CD4-positive, alpha-beta T cell treated with Interleukin-17A for 1 hour (primary cell): ENCODE data around the gene COLEC12.

Experiments
- DNase-seq: peaks from one replicate; pipeline ENCODE4 v3.0.0-alpha.2; 2020

Gene COLEC12

DNA sequence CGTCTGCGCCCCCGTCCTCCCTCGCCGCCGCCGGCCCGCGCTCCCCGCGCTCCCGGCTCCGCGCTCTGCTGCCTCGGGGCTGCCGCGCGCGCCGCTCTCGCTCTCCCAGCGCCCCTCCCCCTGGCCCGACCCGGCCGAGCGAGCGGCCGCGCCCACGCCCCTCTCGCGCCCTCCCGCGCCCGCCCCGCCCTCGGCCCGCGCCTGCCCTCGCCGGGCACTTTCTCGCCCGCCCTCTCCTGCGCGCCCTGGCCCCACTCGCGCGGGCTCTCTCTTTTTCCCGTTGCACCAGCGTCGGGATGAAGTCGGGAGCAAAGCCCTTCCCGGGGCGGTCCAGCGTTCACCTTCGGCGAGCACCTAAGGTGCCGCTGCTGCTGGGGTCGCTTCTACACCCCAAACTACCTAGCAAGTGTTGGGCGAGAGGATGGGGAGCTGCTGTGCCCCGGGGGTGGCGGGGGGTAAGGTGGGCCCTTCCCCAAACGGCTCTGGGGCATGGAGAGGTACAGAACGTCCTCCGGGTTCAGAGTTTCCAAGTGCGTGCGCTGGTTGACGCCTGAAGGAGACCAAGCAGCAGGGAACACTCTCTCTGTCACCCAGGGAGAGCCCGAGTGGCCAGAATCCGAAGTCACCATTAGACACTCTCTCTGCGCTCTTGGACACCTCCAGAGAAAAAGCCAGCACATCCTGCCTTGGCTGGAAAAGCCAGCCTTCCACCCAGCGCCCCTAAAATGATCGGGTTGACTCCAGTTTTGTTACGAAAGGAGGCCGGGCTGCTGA, at the start of gene COLEC12:
Gene COLEC12, minus strand, starts transcription at position 70 of the 774 bp plus-strand sequence. CDS start 187 bp downstream, outside the sequence.
- no peak for DNase-seq

- DNase-seq, result no peak
Measured at GRCh38 chr18:549967-550366, 49.5 kb upstream of the COLEC12 start.

DNA sequence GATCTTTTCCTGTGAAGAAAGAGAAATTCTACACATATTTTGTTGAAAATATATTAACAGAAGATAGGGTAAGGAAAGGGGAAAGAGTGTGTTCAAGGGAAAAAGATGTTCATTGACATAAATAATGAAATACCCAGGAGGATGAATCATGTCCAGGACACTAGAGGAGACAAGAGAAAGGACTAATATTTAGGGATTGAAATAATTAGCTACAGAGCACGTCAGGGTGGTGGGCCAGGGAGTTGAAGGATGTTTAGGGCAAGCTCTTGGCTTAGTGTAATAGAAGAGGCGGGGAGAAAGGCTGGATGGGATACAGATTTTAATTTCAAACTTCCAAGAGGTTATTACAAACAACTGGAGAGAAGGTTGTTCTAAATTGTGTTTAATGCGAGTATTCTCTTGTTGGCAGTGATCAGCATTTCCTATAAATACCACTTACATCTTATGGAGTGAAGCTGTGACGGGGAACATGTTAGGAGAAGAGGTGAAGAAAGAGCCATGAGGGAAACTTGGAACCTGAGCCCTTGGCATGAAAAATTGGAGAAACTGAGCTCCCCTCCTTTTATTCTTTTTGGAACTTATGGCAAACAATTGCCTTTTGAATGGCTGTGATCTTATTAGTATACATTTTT, 43.1 kb upstream of the COLEC12 start:
- no peak for DNase-seq

DNA sequence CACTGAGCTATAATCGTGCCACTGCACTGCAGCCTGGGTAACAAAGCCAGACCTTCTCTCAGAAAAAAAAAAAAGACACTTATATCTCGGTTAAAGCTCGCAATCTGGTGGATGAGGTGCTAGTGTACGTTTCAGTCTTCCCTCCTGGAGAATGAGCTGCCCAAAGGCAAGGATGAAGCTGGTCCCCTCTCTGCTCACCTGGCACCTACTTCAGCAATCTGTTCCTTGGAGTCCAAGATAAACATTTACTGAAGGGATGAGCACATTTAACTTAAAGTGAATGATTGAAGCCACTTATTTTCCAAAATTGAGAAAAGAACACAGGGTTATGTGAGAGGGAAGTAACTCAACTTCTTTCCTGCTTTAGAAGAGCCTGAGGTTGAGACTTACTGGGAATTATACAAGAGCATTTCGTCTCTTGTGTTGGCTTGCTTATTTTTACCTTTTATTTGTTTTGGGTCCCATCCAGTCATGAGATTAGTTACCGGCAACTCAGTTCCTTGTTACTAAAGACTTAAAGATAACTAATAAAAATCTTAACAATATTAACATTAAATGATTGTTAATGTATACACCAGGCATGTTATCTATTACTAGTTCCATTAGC, 33.6 kb upstream of the COLEC12 start:
- DNase-seq, result no peak

DNA sequence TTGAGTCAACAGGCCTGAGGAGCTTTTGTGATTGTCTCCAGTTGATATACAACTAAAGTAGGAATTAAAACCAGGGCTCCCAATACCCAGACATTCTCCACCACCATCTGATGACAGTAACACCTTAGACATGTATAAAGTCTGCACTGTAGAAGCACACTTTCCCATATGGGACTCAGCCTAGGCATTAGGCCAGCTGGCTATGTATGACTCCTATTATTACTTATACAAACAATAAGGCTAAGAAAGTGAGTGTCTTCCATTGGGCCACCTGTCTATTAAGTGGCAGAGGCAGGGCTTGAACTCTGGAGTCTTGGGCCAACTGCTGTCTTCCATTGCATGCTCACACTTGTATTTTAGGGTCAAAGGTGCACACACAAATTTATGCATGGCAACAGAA, 32.1 kb upstream of the COLEC12 start:
- no peak for DNase-seq

GRCh38 chr18:532018-532417, 31.5 kb upstream of the COLEC12 start:
- no peak for DNase-seq

DNA sequence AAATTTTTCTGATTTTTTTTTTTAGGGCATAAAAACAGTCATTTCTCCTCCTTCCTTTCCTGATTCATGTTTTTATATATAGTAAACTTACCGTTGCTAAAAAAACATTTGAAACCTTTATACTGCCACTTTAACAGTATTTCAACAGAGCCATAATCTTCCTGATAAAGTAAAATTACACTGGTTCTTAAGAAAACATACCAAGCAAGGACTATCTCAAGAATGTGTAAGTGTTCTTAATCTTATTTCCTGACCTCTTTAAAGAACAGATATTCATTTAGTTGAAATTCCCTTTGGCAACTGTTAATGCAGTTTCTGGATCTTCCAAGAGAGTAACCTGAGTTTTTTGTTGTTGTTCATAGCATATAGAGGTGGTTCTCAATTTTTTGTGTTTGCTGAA, 26.6 kb upstream of the COLEC12 start:
- no peak for DNase-seq

DNA sequence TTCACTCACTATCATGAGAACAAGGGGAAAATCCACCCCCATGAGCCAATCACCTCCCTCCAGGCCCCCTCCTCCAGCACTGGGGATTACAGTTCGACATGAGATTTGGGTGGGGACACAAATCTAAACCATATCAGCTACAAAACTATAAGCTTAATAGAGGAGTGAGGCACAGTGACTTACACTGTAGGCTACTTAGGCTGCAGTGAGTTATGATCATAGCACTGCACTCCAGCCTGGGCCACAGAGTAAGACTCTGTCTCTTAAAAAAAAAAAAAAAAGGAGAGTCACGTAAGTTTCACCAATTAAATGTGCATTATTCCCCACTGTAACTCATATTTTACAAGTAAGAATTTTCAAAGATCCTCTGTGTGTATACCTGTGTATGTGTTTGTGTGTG, 26.2 kb upstream of the COLEC12 start:
- no peak for DNase-seq

- DNase-seq, result no peak
Measured at GRCh38 chr18:525036-525797, 24.7 kb upstream of the COLEC12 start.

DNA sequence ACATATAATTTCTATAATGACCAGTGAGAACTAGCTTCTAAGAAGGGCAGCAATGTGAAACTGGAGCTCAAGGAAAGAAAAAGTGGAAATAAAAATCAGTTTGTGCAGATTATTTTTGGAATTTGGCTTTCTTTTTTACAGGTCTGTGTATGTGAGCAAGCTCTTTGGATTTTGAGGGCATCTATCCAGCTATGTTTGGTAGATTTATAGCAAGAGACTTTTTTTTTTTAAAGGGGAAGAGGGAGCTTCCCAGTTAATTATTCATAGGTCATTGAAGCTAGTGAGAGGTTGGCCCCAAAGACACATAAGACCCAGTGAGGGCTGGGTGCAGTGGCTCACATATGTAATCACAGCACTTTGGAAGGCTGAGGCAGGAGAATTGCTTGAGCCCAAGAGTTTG, 24.0 kb upstream of the COLEC12 start:
- no peak for DNase-seq

DNA sequence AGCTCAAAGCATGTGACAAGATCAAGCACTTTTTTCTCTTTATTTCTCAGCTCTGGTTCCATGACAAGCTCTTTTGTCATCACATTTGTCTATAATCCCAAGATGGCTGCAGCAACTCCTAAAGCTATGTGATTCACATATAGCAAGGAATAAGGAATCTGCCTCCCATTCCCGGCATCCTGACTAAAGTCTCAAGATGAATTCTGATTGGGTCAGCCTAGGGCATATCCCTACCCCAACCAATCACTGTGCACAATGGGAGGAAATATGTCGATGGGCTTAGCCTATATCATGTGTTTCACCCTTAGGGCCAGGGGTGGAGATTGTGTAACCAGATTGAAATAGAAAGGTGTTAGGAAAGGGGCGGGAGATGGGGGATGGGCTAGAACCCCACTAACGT, 23.1 kb upstream of the COLEC12 start:
- DNase-seq, result no peak

DNA sequence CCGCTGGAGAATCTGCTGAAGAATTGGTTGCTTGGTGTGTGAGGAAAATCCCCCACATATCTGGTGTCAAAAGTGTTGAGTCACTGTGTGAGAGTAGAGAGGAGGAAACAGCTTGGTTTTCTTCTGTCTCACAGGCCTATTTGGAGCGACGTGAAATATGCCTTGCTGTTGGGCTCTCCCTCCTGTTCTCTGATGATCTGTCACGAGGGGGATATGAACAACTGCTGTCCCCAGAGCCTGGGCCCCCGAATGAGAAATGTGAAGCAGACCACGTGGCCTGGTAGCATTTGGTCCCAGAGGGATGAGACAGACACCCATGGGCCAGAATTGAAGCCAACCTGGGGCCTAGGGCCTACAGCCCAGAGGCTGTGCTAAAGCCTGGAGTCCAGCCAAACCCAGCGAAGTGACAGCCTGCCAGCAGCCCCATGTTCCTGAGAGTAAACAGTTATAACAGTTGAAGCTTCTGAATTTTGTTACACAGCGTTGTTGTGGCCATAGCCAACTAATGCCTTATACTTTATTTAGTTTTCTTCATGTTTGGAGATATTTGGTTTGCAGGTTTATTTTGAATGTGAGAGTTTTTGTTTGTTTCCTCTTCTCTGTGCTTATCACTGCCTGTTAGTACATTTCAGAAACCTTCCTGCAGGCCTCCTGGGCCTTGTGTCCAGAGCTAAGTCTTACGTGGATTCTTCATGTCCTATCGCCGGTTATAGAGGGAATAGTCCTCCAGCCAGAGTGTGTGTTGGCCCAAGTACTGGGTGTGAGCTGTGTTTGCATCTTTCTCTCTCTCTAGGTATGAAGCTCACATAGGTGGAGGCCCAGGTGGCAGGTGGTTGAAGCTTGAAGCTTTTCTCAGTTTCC, 18.7 kb upstream of the COLEC12 start:
- DNase-seq, result no peak

- DNase-seq, result no peak
Measured at GRCh38 chr18:518081-518480, 17.6 kb upstream of the COLEC12 start.

- no peak for DNase-seq
Measured at GRCh38 chr18:515838-516237, 15.3 kb upstream of the COLEC12 start.

DNA sequence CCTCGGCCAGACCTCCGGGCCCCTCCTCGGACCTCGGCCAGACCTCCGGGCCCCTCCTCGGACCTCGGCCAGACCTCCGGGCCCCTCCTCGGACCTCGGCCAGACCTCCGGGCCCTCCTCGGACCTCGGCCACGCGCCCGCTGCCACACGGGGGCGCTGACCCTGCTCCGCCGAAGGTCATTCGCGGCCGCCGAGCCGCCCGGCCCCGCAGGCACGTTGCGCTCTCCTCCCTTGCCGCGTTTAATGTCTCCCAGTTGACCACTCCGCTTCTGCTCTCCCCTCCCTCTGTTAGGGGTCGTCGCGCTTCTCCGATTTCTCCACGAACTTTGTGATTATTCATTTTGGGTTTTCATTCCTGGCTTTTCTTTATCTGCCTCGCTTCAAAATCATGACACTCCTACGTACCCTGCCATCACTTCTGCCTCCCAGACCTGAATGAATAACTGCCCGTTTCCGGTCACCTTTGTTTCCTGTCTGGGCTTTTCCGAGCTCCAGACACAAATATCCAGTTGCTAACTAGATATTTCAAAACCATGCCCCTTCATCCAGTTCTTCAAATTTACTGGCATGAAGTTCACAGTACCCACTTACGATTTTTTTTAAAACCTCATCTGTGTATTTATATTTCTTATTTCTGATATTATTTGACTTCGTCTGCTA, 14.8 kb upstream of the COLEC12 start:
- DNase-seq, result no peak

- no peak for DNase-seq
Measured at GRCh38 chr18:513826-514530, 13.5 kb upstream of the COLEC12 start.

GRCh38 chr18:512957-513356, 12.5 kb upstream of the COLEC12 start:
- DNase-seq, result no peak

GRCh38 chr18:508835-509234, 8.3 kb upstream of the COLEC12 start:
- DNase-seq, result no peak

DNA sequence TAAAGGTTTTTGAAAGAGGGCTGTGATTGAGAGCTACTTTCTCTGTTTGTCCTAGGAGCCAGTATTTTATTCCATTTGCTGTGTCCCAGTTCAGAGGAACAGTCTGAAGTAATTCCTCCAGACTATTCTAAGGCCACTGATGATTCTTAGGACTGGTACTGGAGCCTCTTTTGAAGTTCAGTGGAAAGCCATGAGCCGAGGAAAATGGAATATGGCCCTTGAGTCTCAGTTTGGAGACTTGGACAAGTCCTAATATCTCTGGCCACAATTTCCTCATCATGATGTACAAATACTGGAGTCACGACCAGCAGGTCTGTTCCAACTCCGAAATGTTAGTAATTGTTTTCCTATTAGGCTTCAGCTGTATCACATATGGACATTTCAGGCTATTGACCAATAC, 7.1 kb upstream of the COLEC12 start:
- DNase-seq, result no peak

DNA sequence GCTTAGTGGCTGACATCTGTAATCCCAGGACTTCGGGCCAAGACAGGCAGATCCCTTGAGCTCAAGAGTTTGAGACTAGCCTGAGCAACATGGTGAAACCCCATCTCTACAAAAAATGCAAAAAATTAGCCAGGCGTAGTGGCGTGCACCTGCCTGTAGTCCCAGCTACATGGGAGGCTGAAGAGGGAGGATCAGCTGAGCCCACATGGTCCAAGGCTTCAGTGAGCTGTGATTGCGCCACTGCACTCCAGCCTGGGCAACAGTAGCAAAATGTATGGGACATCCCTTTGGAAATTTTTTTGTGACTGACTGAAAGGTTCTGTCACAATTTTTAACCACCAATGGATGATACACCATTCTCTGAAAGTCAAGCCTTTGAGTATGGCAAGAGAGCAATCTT, 6.3 kb upstream of the COLEC12 start:
- DNase-seq, result no peak

GRCh38 chr18:506264-506663, 5.8 kb upstream of the COLEC12 start:
- DNase-seq, result no peak
